HepG2 (cell line): ENCODE measurements around the gene C15orf62. TPM values are rescaled to one million over a fixed set of nuclear protein-coding genes. Genes with fewer than 3 reads are reported as not detected.

Experiments used
- EEA1 ChIP-seq: sonication (generic); formaldehyde crosslinking; IDR thresholded peaks from 2 replicates; pipeline ENCODE4 v1.5.1; 2020; ENCODE audit warnings: mild to moderate bottlenecking, missing genetic modification reagents, borderline replicate concordance
- ETV6 ChIP-seq: sonication (generic); formaldehyde crosslinking; conservative IDR thresholded peaks from 2 replicates; pipeline ENCODE4 v1.4.0; 2020; ENCODE audit warnings: missing genetic modification reagents
- GFI1 ChIP-seq: sonication (generic); formaldehyde crosslinking; IDR thresholded peaks from 2 replicates; pipeline ENCODE4 v1.5.0; 2020; ENCODE audit warnings: missing genetic modification reagents, mild to moderate bottlenecking, borderline replicate concordance
- HNF4A ChIP-seq: sonication (generic); formaldehyde crosslinking; IDR thresholded peaks from 2 replicates; pipeline ENCODE4 v1.4.0; 2020; ENCODE audit warnings: missing genetic modification reagents
- HNF4G ChIP-seq, 2 experiments: sonication (generic) in 1 of 2; formaldehyde crosslinking in 1 of 2; IDR thresholded peaks; 2 replicates each; pipeline versions ENCODE4 v1.4.0 to v1.6.1; 2011 to 2020; ENCODE audit warnings: borderline replicate concordance in 2 of 2, low read depth in 2 of 2, mild to moderate bottlenecking in 2 of 2, low read length in 1 of 2, missing genetic modification reagents in 1 of 2, moderate library complexity in 1 of 2
- HOXA3 ChIP-seq: sonication (generic); formaldehyde crosslinking; IDR thresholded peaks from 2 replicates; pipeline ENCODE4 v1.5.0; 2020; ENCODE audit warnings: missing genetic modification reagents
- NFRKB ChIP-seq: fragments of 450-650 bp; IDR thresholded peaks from 2 replicates; pipeline ENCODE4 v1.6.1; 2017
- PLRG1 ChIP-seq: fragments of 450-650 bp; conservative IDR thresholded peaks from 2 replicates; pipeline ENCODE4 v1.6.1; 2016
- POLR2AphosphoS2 ChIP-seq: IDR thresholded peaks from 2 replicates; pipeline ENCODE4 v1.6.1; 2011; ENCODE audit warnings: low read depth, low read length, improper control_type of control experiment
- SKI ChIP-seq: fragments of 450-650 bp; IDR thresholded peaks from one replicate; pipeline ENCODE4 v1.6.1; 2018; ENCODE audit warnings: mild to moderate bottlenecking; ENCODE audit not compliant: partially characterized antibody
- ZNF44 ChIP-seq: sonication (generic); formaldehyde crosslinking; IDR thresholded peaks from 2 replicates; pipeline ENCODE4 v1.5.1; 2020; ENCODE audit warnings: mild to moderate bottlenecking, missing genetic modification reagents
- ZNF564 ChIP-seq: sonication (generic); formaldehyde crosslinking; IDR thresholded peaks from 2 replicates; pipeline ENCODE4 v1.8.1; 2023; ENCODE audit warnings: mild to moderate bottlenecking, missing genetic modification reagents
- ZNF660 ChIP-seq: sonication (generic); formaldehyde crosslinking; IDR thresholded peaks from 2 replicates; pipeline ENCODE4 v1.5.1; 2020; ENCODE audit warnings: mild to moderate bottlenecking, low read depth, missing genetic modification reagents, borderline replicate concordance
- ZNF747 ChIP-seq: sonication (generic); formaldehyde crosslinking; IDR thresholded peaks from 2 replicates; pipeline ENCODE4 v1.8.1; 2023; ENCODE audit warnings: missing genetic modification reagents, mild to moderate bottlenecking, borderline replicate concordance
- ZSCAN31 ChIP-seq: sonication (generic); formaldehyde crosslinking; IDR thresholded peaks from 2 replicates; pipeline ENCODE4 v1.5.0; 2020; ENCODE audit warnings: low read depth, mild to moderate bottlenecking, missing genetic modification reagents
- polyA plus RNA-seq, 8 experiments: library from polyadenylated mRNA; depleted of rRNA in 3 of 8; stranded (reverse) in 7 of 8; unstranded in 1 of 8; fragments of >200 nt; fragmentation: Illumina TruSeq in 4 of 8; extraction: Trizol in 4 of 8; gene quantifications; 2 replicates each; pipeline versions ENCODE4 v1.2.1 to v1.2.3, GENCODE V29; 2011 to 2016; ENCODE audit warnings: low read depth in 4 of 8, missing spikeins in 1 of 8, mixed read lengths in 1 of 8; ENCODE audit not compliant: insufficient read depth in 1 of 8
- total RNA-seq, 5 experiments: library from RNA; depleted of rRNA; stranded (reverse); fragments of >200 nt; fragmentation: Illumina TruSeq; extraction: Trizol; gene quantifications; 2 replicates each; pipeline ENCODE4 v1.2.3, GENCODE V29; 2016; ENCODE audit warnings: low read depth in 1 of 5
- TF ChIP-seq, protein P1 (sequence below): sonication (generic); formaldehyde crosslinking; IDR thresholded peaks from 2 replicates; pipeline ENCODE4 v1.5.0; 2020; ENCODE audit warnings: mild to moderate bottlenecking, missing genetic modification reagents
- TF ChIP-seq, protein P2 (sequence below): sonication (generic); formaldehyde crosslinking; IDR thresholded peaks from 2 replicates; pipeline ENCODE4 v1.8.0; 2022; ENCODE audit warnings: mild to moderate bottlenecking, missing genetic modification reagents; ENCODE audit not compliant: insufficient replicate concordance
- TF ChIP-seq, protein P3 (sequence below): sonication (generic); formaldehyde crosslinking; IDR thresholded peaks from 2 replicates; pipeline ENCODE4 v1.5.0; 2020; ENCODE audit warnings: missing genetic modification reagents
- TF ChIP-seq, protein P4 (sequence below): conservative IDR thresholded peaks from 2 replicates; pipeline ENCODE4 v1.6.1; 2018; ENCODE audit warnings: missing genetic modification reagents

Gene C15orf62
- total and polyA plus RNA-seq, 2 of the 13 experiments (the other 11 are each of a cell fraction or from before 2014, with no cell fraction given), result 0.51 to 1.1 TPM

- TF ChIP-seq ZNF564 (CRISPR knock-in tag) (peak; percentile 85; the same call in 1 of the 2 replicates), ETV6 (CRISPR knock-in tag) (peak; percentile 67; the same call in 1 of the 2 replicates), ZNF660 (CRISPR knock-in tag) (no peak), POLR2AphosphoS2 (no peak), ZNF44 (CRISPR knock-in tag) (0 out of 2 replicates have a peak, but pooled peaks have one; percentile 16), ZNF747 (CRISPR knock-in tag) (peak; percentile 81; the same call in 1 of the 2 replicates), GFI1 (CRISPR knock-in tag) (peak; percentile 41; the same call in 1 of the 2 replicates), ZSCAN31 (CRISPR knock-in tag) (peak; percentile 78; the same call in 1 of the 2 replicates), SKI (peak; percentile 42), EEA1 (CRISPR knock-in tag) (peak; percentile 97; the same call in 1 of the 2 replicates), HNF4A (CRISPR knock-in tag) (peak; percentile 25; the same call in 1 of the 2 replicates), HOXA3 (CRISPR knock-in tag) (peak; percentile 84), NFRKB (no peak), HNF4G (IDR thresholded peaks at IDR 0.05; ENCODE audit: borderline replicate concordance, low read depth, low read length) (peak; percentile 80), HNF4G (CRISPR knock-in tag; IDR thresholded peaks at IDR 0.05; ENCODE audit: borderline replicate concordance, low read depth) (peak; percentile 74), PLRG1 (no peak)
- TF ChIP-seq, protein P1, sequence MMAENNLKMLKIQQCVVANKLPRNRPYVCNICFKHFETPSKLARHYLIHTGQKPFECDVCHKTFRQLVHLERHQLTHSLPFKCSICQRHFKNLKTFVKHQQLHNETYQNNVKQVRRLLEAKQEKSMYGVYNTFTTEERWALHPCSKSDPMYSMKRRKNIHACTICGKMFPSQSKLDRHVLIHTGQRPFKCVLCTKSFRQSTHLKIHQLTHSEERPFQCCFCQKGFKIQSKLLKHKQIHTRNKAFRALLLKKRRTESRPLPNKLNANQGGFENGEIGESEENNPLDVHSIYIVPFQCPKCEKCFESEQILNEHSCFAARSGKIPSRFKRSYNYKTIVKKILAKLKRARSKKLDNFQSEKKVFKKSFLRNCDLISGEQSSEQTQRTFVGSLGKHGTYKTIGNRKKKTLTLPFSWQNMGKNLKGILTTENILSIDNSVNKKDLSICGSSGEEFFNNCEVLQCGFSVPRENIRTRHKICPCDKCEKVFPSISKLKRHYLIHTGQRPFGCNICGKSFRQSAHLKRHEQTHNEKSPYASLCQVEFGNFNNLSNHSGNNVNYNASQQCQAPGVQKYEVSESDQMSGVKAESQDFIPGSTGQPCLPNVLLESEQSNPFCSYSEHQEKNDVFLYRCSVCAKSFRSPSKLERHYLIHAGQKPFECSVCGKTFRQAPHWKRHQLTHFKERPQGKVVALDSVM (CRISPR knock-in tag), result peak; percentile 74; the same call in 1 of the 2 replicates
- TF ChIP-seq, protein P2, sequence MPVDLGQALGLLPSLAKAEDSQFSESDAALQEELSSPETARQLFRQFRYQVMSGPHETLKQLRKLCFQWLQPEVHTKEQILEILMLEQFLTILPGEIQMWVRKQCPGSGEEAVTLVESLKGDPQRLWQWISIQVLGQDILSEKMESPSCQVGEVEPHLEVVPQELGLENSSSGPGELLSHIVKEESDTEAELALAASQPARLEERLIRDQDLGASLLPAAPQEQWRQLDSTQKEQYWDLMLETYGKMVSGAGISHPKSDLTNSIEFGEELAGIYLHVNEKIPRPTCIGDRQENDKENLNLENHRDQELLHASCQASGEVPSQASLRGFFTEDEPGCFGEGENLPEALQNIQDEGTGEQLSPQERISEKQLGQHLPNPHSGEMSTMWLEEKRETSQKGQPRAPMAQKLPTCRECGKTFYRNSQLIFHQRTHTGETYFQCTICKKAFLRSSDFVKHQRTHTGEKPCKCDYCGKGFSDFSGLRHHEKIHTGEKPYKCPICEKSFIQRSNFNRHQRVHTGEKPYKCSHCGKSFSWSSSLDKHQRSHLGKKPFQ, result peak; percentile 76
- TF ChIP-seq, protein P3, sequence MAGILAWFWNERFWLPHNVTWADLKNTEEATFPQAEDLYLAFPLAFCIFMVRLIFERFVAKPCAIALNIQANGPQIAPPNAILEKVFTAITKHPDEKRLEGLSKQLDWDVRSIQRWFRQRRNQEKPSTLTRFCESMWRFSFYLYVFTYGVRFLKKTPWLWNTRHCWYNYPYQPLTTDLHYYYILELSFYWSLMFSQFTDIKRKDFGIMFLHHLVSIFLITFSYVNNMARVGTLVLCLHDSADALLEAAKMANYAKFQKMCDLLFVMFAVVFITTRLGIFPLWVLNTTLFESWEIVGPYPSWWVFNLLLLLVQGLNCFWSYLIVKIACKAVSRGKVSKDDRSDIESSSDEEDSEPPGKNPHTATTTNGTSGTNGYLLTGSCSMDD, result peak; percentile 56
- TF ChIP-seq, protein P4, sequence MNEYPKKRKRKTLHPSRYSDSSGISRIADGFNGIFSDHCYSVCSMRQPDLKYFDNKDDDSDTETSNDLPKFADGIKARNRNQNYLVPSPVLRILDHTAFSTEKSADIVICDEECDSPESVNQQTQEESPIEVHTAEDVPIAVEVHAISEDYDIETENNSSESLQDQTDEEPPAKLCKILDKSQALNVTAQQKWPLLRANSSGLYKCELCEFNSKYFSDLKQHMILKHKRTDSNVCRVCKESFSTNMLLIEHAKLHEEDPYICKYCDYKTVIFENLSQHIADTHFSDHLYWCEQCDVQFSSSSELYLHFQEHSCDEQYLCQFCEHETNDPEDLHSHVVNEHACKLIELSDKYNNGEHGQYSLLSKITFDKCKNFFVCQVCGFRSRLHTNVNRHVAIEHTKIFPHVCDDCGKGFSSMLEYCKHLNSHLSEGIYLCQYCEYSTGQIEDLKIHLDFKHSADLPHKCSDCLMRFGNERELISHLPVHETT (CRISPR knock-in tag), result peak; percentile 92
Measured at GRCh38 chr15:40763801-40764628, 5.8 kb upstream of the C15orf62 start, which contains the start of gene GCHFR (continued).
